A549 (cell line): ENCODE measurements around the gene CACNA1I. TPM values are rescaled to one million over a fixed set of nuclear protein-coding genes. Genes with fewer than 3 reads are reported as not detected.

Experiments
- ATAC-seq, 2 experiments: fragments of 200-7000 bp in 1 of 2; fragments of >200 bp in 1 of 2; cut with Nextera tagmentation in 1 of 2; cut with Tn5 transposase in 1 of 2; 3 replicates each; pipeline versions ENCODE4 v1.8.0 to v1.9.1; 2018 to 2020; ENCODE audit warnings: mild to moderate bottlenecking in 1 of 2, moderate library complexity in 1 of 2
- CTCF ChIA-PET: fragments of 300-600 bp; sonication (Branson Sonifier 250); formaldehyde crosslinking; extraction: SDS; loops from one replicate; lab custom pipeline; 2021; ENCODE audit warnings: antibody characterized with exemption, inconsistent platforms; lab: Yijun Ruan, JAX
- POLR2A ChIA-PET: fragments of 350-600 bp; formaldehyde crosslinking; extraction: SDS; loops from one replicate; lab custom pipeline; 2021; ENCODE audit warnings: antibody characterized with exemption, inconsistent platforms; lab: Yijun Ruan, JAX
- DNase-seq, 2 experiments: peaks; one replicate each; pipeline versions ENCODE4 v3.0.0 to v3.0.0-alpha.2; 2011 to 2016; ENCODE audit warnings: low read depth in 1 of 2, low spot score in 1 of 2
- FAIRE-seq: peaks from 2 replicates; lab custom pipeline; 2011; peaks lifted over from hg19 to GRCh38; lab: Jason Lieb, UNC
- H3K27ac ChIP-seq, 2 experiments: fragments of >200 bp; sonication (Bioruptor Twin); formaldehyde crosslinking; 3 replicates each; pipeline ENCODE4 v1.5.1; 2016 to 2017
- H3K4me1 ChIP-seq: fragments of >200 bp; sonication (Bioruptor Twin); formaldehyde crosslinking; 3 replicates; pipeline ENCODE4 v1.6.1; 2016
- H3K4me2 ChIP-seq: fragments of >200 bp; sonication (Bioruptor Twin); formaldehyde crosslinking; 3 replicates; pipeline ENCODE4 v1.6.1; 2016
- H3K4me3 ChIP-seq: fragments of >200 bp; sonication (Bioruptor Twin); formaldehyde crosslinking; 3 replicates; pipeline ENCODE4 v1.5.1; 2016
- H3K9me3 ChIP-seq: fragments of >200 bp; sonication (Bioruptor Twin); formaldehyde crosslinking; 3 replicates; pipeline ENCODE4 v1.6.1; 2016
- BHLHE40 ChIP-seq: IDR thresholded peaks from 2 replicates; pipeline ENCODE4 v1.6.1; 2012; ENCODE audit warnings: low read depth, low read length, inconsistent platforms
- CEBPB ChIP-seq, 2 experiments: fragments of >200 bp in 1 of 2; sonication (Bioruptor Twin) in 1 of 2; formaldehyde crosslinking in 1 of 2; IDR thresholded peaks; 2 replicates each; pipeline ENCODE4 v1.6.1; 2012 to 2016
- CHD4 ChIP-seq: fragments of 200-600 bp; sonication (generic); IDR thresholded peaks from 2 replicates; pipeline ENCODE4 v1.6.1; 2016; ENCODE audit warnings: antibody characterized with exemption, mild to moderate bottlenecking, borderline replicate concordance
- EHF ChIP-seq: fragments of 250-450 bp; sonication (Bioruptor Pico); IDR thresholded peaks from 2 replicates; pipeline ENCODE4 v1.5.0; 2020; ENCODE audit warnings: mild to moderate bottlenecking
- ESRRA ChIP-seq: fragments of 150-350 bp; IDR thresholded peaks from 2 replicates; pipeline ENCODE4 v1.6.1; 2014; ENCODE audit warnings: mild to moderate bottlenecking, low read length, borderline replicate concordance
- GATA3 ChIP-seq: IDR thresholded peaks from 2 replicates; pipeline ENCODE4 v1.6.1; 2012; ENCODE audit warnings: borderline replicate concordance
- HDAC2 ChIP-seq: fragments of 200-600 bp; sonication (generic); IDR thresholded peaks from 2 replicates; pipeline ENCODE4 v1.6.1; 2016
- HES2 ChIP-seq: fragments of >200 bp; sonication (Bioruptor Twin); formaldehyde crosslinking; IDR thresholded peaks from 2 replicates; pipeline ENCODE4 v1.6.1; 2016
- HMGXB4 ChIP-seq: fragments of 250-450 bp; sonication (Bioruptor Pico); IDR thresholded peaks from 2 replicates; pipeline ENCODE4 v1.5.0; 2021; ENCODE audit warnings: mild to moderate bottlenecking, moderate library complexity, borderline replicate concordance
- HOXA7 ChIP-seq: fragments of 250-450 bp; sonication (Bioruptor Pico); IDR thresholded peaks from 2 replicates; pipeline ENCODE4 v1.5.0; 2020; ENCODE audit warnings: mild to moderate bottlenecking, moderate library complexity
- HOXB13 ChIP-seq: fragments of 250-450 bp; sonication (Bioruptor Pico); IDR thresholded peaks from 2 replicates; pipeline ENCODE4 v1.5.0; 2020; ENCODE audit warnings: low read depth, mild to moderate bottlenecking, moderate library complexity
- JUNB ChIP-seq: fragments of >200 bp; sonication (Bioruptor Twin); formaldehyde crosslinking; IDR thresholded peaks from 2 replicates; pipeline ENCODE4 v1.6.1; 2016
- KDM1A ChIP-seq: fragments of 200-600 bp; sonication (generic); IDR thresholded peaks from 2 replicates; pipeline ENCODE4 v1.6.1; 2016; ENCODE audit warnings: low read depth, mild to moderate bottlenecking
- MAZ ChIP-seq: fragments of 150-350 bp; IDR thresholded peaks from 2 replicates; pipeline ENCODE4 v1.6.1; 2014; ENCODE audit warnings: antibody characterized with exemption, low read depth, low read length, borderline replicate concordance
- MYC ChIP-seq: IDR thresholded peaks from 2 replicates; pipeline ENCODE4 v1.6.1; 2012; ENCODE audit warnings: mild to moderate bottlenecking, inconsistent platforms, low read length, improper control_type of control experiment, borderline replicate concordance
- NR3C1 ChIP-seq: fragments of >200 bp; sonication (Bioruptor Twin); formaldehyde crosslinking; IDR thresholded peaks from 3 replicates; pipeline ENCODE4 v1.6.1; 2017
- PHF8 ChIP-seq: fragments of 200-600 bp; sonication (generic); IDR thresholded peaks from 2 replicates; pipeline ENCODE4 v1.6.1; 2016; ENCODE audit warnings: low read depth, mild to moderate bottlenecking, antibody characterized with exemption, moderate library complexity, borderline replicate concordance
- RARB ChIP-seq: fragments of 250-450 bp; sonication (Bioruptor Pico); IDR thresholded peaks from 2 replicates; pipeline ENCODE4 v1.8.0; 2021; ENCODE audit warnings: mild to moderate bottlenecking, moderate library complexity
- REST ChIP-seq: fragments of 200-600 bp; sonication (generic); IDR thresholded peaks from 2 replicates; pipeline ENCODE4 v1.6.1; 2016; ENCODE audit warnings: antibody characterized with exemption, mild to moderate bottlenecking, moderate library complexity
- TFCP2L1 ChIP-seq: fragments of 250-450 bp; sonication (Bioruptor Pico); IDR thresholded peaks from 2 replicates; pipeline ENCODE4 v1.5.0; 2021; ENCODE audit warnings: mild to moderate bottlenecking
- ZFP36 ChIP-seq: fragments of 450-650 bp; IDR thresholded peaks from 2 replicates; pipeline ENCODE4 v1.6.1; 2014; ENCODE audit warnings: borderline replicate concordance; ENCODE audit not compliant: partially characterized antibody
- ZNF302 ChIP-seq: fragments of 250-450 bp; sonication (Bioruptor Pico); IDR thresholded peaks from 2 replicates; pipeline ENCODE4 v1.9.0; 2021; ENCODE audit warnings: inconsistent platforms, mild to moderate bottlenecking, moderate library complexity
- ZSCAN20 ChIP-seq: fragments of 250-450 bp; sonication (Bioruptor Pico); IDR thresholded peaks from 2 replicates; pipeline ENCODE4 v1.8.0; 2022; ENCODE audit warnings: mild to moderate bottlenecking, moderate library complexity
- WGBS: methylation state at CpG from one replicate; pipeline ENCODE4 v1.1.6; 2017; ENCODE audit errors: missing lambda C conversion rate; 5-methylcytosine and 5-hydroxymethylcytosine counted together
- polyA plus RNA-seq, 4 experiments: library from polyadenylated mRNA; depleted of rRNA in 3 of 4; stranded (reverse); fragments of >200 nt; fragmentation: RNase III in 1 of 4; extraction: RNeasy Plus Mini Kit Qiagen cat#74134 plus additional on column Dnase treatment in 1 of 4; gene quantifications; 2 replicates in 3 of 4; 3 replicates in 1 of 4; pipeline ENCODE4 v1.2.3, GENCODE V29; 2011 to 2017
- TF ChIP-seq, protein P1 (sequence below): fragments of 450-650 bp; IDR thresholded peaks from 2 replicates; pipeline ENCODE4 v1.6.1; 2014; ENCODE audit warnings: antibody characterized with exemption
- TF ChIP-seq, protein P2 (sequence below): IDR thresholded peaks from 2 replicates; pipeline ENCODE4 v1.6.1; 2012

Gene CACNA1I
- polyA plus RNA-seq, 2 of the 4 experiments (the other 2 are of a cell fraction) = 0.03 to 0.13 TPM

DNA sequence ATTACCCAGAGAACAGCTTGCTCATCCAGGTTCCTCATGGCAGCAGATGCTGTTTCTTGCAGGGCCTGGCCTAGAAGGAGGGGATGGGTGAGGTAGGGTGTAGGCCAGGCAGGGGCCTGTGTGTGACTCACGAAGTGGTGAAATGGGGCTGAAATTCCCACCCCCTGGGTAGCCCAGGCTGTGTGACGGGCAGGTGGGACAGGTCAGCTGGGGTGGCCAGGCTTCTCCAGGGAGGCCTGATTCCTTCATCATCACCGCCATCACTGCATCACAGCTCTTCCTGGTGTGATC is 83.2 kb downstream of the CACNA1I start:
- H3K4me1 ChIP-seq = no peaks in the 10 kb centered on the region
- WGBS = 77% methylated on average over 3 of the region's 3 CpGs
- ATAC-seq (no peak), DNase-seq (no peak), FAIRE-seq (no peak)
- no peak overlapping the region for H3K4me2 ChIP-seq
- POLR2A ChIA-PET = no interaction called here
- TF ChIP-seq CHD4 (no peak), HOXB13 (CRISPR knock-in tag) (no peak), GATA3 (no peak), MYC (no peak), TFCP2L1 (CRISPR knock-in tag) (no peak), HMGXB4 (CRISPR knock-in tag) (no peak), ZNF302 (no peak), JUNB (no peak), HDAC2 (no peak), KDM1A (no peak), REST (no peak), RARB (no peak), EHF (no peak), PHF8 (no peak), CEBPB (IDR thresholded peaks at IDR 0.05) (no peak), MAZ (no peak), BHLHE40 (no peak), HES2 (no peak), ZSCAN20 (no peak), ESRRA (no peak)
- H3K9me3 ChIP-seq = no peaks in the 10 kb centered on the region
- H3K27ac ChIP-seq = no peak overlapping the region
- no peak overlapping the region for H3K4me3 ChIP-seq
- CTCF ChIA-PET = interaction anchor here (1.7 kb wide), 1 partner anchor 17 kb away, joined by 3 read pairs; no protein-coding TSS in a partner anchor

DNA sequence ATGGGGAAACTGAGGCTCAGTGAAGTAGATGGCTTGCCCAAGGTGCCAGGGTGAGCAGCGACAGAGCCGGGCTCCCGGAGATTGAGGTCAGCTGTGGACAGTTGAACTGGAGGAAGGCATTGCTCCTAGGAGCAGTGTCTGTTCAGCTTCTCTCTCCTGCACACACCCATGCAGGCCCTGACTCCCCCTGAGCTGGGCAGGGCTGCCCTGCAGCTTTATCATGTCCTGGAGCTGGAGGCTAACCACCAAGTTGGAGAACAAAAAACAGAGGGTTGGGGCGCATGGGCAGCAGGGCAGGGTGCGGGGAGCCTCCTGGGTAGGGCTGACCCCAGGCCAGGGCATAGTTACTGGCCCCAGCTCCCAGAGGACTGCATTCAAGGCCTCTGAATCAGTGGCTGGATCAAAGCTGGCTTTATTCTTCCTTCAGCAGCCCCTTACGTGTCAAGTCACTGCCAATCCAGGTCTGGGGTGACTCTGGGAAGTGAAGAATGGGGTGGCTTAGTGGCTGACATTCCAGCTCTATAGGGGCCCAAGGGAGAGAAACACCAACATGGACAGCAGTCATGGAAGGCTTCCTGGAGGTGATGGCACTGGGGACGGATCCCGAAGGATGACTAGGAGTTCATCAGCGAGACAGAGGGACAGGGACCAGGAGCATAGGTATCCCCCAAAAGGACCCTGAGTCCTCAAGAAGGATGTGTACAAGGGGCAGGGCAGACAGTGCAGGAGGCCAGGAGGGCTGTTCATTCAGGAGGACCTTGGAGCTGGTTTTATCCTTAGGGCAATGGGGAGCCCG is 83.8 kb downstream of the CACNA1I start:
- H3K27ac ChIP-seq = no peak overlapping the region
- no peak for DNase-seq
- WGBS = 76% methylated on average over 9 of the region's 10 CpGs
- no peak for ATAC-seq
- TF ChIP-seq, protein P1, sequence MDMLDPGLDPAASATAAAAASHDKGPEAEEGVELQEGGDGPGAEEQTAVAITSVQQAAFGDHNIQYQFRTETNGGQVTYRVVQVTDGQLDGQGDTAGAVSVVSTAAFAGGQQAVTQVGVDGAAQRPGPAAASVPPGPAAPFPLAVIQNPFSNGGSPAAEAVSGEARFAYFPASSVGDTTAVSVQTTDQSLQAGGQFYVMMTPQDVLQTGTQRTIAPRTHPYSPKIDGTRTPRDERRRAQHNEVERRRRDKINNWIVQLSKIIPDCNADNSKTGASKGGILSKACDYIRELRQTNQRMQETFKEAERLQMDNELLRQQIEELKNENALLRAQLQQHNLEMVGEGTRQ = no peak
- TF ChIP-seq KDM1A (no peak), ZFP36 (peak; percentile 66), NR3C1 (no peak), HOXA7 (CRISPR knock-in tag) (no peak)
- TF ChIP-seq, protein P2, sequence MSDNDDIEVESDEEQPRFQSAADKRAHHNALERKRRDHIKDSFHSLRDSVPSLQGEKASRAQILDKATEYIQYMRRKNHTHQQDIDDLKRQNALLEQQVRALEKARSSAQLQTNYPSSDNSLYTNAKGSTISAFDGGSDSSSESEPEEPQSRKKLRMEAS = no peak
- TF ChIP-seq, all 56 proteins: peak for 1
- Histone ChIP-seq H3K4me3 (no peak overlapping the region), H3K9me3 (no peaks in the 10 kb centered on the region), H3K4me1 (no peaks in the 10 kb centered on the region), H3K4me2 (no peak overlapping the region)
- FAIRE-seq = no peak
- POLR2A ChIA-PET = no interaction called here
- CTCF ChIA-PET = interaction anchor here (0.6 to 1.7 kb wide), 2 partner anchors 17 to 636 kb away, joined by 3 to 4 read pairs; no protein-coding TSS in a partner anchor
